ENCODE results near the gene OSBPL3.

GRCh38 chr7:25025218-25025671, 45.3 kb upstream of the OSBPL3 start:
- TF ChIP-seq, protein P1, sequence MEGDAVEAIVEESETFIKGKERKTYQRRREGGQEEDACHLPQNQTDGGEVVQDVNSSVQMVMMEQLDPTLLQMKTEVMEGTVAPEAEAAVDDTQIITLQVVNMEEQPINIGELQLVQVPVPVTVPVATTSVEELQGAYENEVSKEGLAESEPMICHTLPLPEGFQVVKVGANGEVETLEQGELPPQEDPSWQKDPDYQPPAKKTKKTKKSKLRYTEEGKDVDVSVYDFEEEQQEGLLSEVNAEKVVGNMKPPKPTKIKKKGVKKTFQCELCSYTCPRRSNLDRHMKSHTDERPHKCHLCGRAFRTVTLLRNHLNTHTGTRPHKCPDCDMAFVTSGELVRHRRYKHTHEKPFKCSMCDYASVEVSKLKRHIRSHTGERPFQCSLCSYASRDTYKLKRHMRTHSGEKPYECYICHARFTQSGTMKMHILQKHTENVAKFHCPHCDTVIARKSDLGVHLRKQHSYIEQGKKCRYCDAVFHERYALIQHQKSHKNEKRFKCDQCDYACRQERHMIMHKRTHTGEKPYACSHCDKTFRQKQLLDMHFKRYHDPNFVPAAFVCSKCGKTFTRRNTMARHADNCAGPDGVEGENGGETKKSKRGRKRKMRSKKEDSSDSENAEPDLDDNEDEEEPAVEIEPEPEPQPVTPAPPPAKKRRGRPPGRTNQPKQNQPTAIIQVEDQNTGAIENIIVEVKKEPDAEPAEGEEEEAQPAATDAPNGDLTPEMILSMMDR (tag by site-specific recombination; IDR thresholded peaks at IDR 0.05): no peak
- TF ChIP-seq ZFP37 (tag by site-specific recombination; IDR thresholded peaks at IDR 0.05): no peak
- no peak for TF ChIP-seq ZNF76 (tag by site-specific recombination; IDR thresholded peaks at IDR 0.05; ENCODE audit: borderline replicate concordance, low read depth)
- TF ChIP-seq REST (tag by site-specific recombination; IDR thresholded peaks at IDR 0.05): no peak
- no peak for TF ChIP-seq ZNF658 (tag by site-specific recombination; IDR thresholded peaks at IDR 0.05)
- no peak for TF ChIP-seq ZBTB44 (tag by site-specific recombination; IDR thresholded peaks at IDR 0.05)
- no peak for TF ChIP-seq ZSCAN18 (tag by site-specific recombination; IDR thresholded peaks at IDR 0.05)

Measured in HEK293 (cell line).